Stimulated activated naive CD4-positive, alpha-beta T cell treated with Interleukin-2 at 50 U/mL for 16 hours (primary cell): ENCODE measurements around the gene FASN.

Experiments used
- DNase-seq: peaks from one replicate; lab custom pipeline; 2025; lab: John Stamatoyannopoulos, UW

FASN gene

DNA sequence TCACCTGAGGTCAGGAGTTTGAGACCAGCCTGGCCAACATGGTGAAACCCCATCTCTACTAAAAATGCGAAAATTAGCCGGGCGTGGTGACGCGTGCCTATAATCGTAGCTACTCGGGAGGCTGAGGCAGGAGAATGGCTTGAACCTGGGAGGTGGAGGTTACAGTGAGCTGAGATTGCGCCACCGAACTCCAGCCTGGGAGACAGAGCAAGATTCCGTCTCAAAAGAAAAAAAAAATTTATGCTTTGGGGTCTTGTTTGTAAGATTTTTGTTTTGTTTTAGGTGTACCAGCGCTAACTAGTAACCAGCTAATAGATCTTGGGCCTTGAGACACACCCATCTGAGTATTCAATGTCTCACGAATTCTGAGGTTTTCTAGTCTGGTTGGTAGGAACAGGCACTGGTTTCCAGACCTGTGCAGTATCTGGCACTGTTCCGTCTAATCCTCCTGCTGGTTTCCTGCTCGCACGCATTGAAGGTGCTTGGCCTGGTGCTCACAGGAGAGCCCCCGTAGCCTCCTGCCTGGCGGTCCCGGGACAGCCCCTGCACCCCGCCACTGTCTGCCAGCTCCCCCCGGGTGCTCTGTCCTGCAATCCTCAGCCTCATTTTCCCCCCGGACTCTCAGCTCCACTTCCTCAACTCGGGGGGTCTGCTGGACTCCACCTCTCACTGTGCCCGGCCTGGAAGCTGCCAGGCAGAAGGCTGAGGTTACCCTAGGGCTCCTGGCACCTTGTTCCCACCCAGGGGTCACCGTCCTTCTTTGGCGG is 21.8 kb downstream of the FASN start:
- no peak for DNase-seq

DNA sequence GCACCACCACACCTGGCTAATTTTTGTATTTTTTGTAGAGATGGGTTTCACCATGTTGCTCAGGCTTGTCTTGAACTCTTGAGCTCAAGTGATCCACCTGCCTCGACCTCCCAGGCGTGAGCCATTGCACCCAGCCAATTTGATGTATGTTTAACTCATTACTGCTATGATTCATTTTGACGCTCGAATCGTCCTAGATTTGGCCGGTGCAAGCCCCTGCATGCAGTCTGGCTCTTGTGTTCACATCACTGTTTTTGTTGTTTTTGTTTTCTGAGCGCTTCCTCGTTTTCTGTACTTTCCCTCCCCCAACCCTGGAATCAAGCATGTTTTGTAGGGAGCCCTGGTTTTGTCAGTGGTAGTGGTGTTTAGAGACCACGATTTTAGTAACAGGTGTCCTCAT is 24.6 kb downstream of the FASN start:
- no peak for DNase-seq

DNA sequence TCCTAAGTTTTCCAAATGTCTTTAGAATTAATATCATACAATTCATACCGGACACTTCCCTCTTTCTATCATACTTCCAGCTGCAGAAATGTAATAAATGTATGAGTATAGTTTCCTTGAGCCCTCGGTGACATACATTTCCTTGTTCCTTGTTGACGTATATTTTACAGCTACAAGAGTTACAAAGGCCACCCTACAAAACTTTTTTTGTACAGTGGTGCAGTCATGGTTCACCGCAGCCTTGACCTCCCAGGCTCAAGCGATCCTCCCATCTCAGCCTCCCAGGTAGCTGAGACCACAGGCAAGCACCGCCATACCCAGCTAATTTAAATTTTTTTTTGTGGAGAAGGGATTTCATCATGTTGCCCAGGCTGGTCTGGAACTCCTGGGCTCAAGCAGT is 25.2 kb downstream of the FASN start:
- no peak for DNase-seq

DNA sequence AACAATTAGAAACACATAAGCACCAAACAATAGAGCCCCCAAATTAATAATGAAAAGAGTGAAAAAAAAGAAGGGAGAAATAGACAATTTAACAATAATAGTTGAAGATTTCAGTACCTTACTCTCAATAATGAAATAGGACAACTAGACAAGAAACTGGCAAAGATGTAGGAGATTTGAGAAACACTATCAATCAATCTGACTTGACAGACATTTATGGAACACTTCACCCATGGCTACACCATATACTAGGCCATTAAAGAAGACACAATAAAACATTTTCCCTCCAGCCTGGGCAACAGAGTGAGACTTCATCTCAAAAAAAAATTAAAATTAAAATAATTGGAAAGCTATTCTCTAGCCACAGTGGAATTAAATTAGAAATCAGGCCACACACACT is 27.4 kb downstream of the FASN start:
- DNase-seq: no peak

DNA sequence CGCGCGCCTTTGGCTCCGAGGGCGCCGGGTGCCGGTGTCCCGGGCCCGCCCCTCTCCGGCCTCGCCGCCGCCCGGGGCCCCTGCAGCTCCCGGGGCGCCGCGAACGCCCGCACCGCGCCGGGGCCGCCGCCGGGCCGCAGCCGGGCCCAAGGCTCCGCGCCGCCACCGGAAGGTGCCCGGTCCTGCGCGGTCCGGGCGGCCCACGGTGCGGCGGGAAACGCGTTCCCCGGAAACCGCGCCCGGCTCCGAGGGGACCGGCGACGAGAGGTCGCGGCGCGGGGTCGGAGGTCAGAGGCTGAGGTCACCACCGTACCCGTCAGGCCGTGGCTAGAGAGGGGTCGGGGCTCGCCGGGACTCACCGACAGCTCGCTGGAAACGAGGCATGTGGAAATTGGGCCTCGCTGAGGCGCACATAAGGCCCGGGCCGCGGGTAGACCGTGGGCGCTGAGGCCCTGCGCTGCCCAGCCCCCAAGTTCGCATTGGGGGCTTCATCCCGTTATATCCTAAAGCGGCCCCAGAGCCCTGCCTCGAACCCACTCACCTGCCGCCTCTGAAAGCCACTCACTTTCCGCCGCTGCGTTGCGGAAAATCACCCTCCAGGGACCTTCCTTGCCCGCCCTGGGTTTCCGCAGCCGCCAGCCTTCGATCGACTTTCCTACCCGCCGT is 32.3 kb downstream of the FASN start, which contains the start of gene DUS1L:
TSS of gene DUS1L (minus strand) at position 167 of the 666 bp plus-strand sequence. CDS start 745 bp downstream, outside the sequence.
- peak; percentile 36 for DNase-seq

DNA sequence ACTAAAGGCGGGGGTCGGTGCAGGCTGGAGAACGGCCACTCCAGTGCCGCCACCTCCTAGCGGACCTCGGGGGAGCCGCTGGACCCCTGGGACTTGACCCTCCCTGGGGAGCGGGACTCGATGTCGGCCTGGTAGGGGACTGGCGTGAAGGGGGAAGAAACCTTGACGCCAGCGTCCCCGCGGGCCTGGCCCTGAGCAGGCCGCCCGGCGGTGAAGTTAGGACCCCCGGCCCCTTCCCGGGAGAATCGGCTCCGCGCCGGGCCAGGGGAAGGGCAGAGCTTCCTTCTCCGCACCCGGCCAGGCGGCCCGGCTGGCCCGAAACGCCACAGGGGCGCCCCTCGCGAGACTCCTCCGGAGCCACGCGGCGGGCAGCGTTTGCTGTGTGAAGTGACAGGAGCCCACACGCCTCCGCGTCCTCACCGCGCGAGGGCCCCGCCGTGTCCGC is 32.8 kb downstream of the FASN start:
- peak; percentile 36 for DNase-seq

DNA sequence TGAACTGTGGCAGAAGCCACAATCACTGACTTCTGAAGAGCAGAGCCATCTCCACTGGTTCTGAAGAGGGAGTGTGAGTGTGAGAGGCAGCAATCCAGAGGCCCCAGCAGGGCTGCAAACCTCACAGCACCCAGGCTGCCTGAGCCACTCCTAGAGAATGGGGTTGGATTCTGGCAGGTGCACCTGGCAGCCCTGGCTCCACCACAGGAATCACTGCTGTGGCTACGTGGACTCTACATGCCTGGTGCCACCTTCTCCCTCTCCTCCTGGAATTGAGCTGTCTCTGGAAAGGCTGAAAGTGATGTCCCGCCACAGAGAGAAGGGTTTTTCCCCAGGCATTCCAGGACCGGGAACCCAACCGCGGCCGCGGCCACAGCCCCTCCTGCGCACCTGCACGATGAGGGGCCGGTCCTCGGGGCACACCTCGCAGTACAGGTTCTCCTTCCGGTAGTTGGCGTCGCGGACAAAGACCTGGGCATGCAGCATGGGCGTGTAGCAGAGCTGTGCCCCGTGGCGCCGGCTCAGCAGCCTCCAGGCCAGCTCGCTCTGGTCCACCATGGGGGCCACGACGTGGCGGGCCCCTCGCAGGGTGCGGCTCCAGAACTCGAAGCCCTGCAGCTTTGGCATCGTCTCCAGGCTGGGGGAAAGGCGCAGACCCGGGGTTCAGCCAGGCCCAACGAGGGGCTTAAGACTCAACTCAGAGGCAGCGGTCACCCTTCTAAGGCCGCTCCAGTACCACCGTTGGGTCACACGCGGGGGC is 33.4 kb downstream of the FASN start:
- DNase-seq: no peak

DNA sequence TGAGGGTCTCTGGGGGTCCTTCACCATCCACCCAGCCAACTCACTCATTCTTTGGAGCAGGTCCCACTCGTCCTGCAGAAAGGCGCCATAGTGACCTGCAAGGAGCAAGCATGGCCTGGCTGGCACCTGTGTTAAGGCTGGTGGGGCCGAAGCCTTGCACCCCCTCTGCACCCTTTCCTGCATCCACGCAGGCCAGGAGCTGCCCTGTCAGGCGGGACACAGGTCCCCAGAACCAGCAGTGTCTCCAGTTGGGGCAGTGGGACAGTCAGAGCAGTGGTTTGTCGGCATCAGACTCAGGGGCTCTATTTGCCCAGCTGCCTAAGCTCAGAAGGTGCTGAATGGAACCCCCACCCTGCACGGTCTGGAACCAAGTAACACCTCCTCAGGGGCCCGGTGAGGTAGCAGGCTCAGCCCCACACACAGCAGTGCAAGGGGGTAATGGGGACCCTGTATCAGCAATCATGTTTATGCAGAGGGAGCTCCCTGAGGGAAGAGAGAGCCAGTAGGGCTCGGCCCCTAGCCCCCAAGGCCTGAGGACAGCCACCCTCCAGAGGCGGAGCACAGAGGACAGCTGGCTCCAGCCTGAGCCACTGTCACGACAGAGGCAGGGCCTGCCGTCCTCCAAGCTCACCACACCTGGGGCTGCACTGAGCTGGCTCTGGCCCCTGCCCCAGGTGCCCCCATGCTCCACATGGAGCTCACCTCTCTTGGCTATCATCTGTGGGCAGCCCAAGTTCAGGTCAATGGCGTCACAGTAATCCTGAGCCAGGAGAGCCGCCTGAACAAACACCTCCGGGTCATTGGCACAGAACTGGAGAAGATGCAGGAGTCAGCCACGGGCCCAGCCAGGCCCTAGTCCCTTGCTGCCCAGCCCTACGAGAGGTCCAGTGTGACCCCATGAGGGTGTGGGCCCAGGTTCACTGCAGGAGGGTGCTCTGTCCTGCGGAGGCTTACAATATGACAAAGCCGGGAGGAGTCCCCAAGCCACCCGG is 34.3 kb downstream of the FASN start:
- DNase-seq: no peak

DNA sequence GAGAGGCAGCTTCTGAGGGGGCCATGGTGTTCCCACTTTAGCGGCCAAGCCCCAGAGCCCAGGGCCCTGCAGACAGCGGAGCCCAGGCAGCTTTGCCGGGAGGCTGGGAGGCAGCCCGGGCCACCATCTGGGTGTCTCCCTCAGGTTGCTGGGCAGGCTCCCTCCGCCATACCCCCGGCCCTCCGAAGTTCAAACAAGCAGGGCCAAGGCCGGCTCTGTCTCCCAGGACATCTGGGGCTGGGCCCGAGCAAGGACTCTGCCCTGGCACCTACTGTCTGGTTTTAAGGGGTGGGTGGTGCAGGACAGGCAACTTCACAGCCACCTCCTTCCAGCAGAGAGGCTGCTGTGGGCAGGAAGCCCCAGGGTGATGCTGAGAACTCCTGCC is 35.1 kb downstream of the FASN start:
- DNase-seq: no peak

DNA sequence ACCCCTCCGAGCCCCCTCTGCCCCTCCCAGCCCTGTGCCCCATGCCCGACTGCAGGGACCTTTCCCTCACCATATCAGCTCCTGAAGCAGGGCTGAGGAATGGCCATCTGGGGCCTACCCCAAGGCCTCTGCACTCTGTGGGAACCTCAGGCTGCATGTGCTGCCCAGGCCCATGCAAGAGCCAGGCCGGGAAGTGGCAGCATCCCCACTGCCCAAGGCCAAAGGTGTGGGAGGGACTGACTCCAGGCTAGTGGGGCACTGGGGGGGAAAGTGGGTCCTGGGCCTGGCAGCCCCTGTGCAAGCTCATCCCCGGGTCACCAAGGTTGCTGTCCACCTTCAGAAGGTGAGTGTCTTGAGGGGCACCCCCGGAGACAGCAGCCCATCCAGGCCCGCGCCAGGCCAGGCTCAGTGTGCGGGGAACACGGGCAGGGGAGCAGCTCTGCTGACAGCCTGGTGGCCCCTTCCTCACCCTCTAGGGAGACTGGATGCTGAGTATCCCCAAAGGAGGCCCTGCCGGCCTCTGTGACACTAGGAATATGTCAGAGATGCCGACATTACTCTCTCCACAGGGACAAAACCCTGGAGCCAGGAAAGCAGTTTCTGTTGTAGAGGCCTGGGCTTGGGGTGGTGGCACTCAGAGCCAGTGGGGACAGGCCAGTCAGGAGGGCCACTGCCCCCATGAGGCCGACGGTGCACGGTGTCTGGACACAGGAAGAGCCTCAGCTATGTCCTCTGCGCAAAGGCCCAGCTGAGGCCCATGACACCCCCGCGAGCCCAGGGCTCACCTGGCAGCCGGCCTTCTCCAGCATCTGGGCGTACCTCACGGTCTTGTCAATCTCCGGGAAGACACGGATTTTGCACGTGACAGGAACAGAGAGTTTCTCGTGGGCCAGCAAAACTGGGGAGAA is 35.7 kb downstream of the FASN start:
- DNase-seq: no peak

DNA sequence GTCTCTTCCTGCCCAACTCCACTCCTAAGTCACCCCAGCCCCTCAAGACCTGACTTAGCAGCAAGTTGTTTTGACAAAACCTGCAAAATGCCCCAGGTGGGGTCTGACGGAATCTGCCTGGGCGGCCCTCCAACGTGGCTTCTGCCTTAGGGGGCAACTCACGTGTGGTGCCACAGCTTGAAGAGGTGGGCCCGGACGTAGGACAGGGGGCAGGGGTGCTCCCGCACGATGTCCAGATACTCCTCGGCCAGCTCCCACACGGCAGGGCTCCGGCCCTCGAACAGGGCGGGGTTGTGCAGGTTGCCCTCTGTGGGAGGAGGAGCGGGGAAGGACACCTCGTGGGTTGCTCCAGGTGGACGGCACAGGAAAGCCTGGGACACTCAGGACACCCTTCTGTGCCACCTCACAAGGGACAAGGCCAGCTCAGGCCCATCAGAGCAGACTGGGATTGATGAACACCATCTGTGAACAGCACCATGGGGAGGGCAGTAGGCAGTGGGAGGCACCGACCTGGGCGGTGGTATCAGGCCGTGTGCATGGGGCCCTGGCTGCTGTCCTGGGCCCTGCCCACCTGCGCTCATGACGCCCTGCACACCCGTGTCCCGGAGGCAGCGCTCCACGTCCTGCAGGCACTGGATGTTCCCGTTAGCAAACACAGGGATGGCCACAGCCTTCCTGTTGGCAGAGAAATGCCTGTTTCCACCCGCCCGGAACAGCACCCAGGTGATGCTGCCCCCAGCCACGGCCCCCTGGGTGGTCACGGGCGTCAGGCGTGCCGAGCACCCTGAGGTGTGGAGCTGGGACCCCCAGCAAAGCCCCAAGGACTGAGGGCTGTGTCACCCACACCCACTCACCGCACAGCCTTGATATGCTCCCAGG is 36.8 kb downstream of the FASN start:
- DNase-seq: no peak

DNA sequence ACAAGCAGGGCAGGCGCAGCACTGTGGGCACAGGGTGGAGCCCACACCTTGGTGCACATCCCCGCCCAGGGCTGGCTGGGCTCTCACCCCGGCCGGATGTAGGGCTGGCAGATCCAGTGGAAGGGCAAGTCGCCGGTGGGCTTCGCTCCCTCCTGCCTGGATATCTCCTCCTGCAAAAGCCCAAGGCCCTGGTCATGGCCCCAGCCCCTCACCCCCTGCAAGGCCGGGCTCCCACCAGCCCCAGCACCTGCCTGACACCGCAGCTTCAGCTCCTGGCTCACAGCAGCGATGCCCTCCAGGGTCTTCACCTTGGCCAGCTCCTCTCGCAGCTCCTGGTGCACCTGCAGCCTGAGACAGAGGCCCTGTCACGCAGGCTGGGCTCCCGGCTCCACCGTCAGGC is 37.4 kb downstream of the FASN start:
- DNase-seq: no peak

DNA sequence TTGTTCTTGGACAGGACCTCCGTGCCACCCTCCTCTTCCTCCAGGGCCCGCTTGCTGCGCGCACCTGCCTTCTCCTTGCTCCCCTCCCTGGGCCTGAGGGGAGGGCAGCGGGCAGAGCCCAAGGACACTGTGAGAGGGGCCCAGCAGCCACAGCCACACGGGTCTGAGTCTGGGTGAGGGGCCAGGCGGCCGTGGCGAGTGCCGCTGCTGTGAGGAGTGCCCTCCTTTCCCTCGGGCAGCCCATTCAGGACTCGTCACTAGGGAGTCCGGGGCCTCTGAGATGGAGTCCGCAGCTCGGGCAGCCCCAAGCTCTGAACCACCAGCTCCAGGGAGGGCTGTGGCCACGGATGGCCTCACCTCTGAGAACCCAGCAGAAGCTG is 38.0 kb downstream of the FASN start:
- no peak for DNase-seq

DNA sequence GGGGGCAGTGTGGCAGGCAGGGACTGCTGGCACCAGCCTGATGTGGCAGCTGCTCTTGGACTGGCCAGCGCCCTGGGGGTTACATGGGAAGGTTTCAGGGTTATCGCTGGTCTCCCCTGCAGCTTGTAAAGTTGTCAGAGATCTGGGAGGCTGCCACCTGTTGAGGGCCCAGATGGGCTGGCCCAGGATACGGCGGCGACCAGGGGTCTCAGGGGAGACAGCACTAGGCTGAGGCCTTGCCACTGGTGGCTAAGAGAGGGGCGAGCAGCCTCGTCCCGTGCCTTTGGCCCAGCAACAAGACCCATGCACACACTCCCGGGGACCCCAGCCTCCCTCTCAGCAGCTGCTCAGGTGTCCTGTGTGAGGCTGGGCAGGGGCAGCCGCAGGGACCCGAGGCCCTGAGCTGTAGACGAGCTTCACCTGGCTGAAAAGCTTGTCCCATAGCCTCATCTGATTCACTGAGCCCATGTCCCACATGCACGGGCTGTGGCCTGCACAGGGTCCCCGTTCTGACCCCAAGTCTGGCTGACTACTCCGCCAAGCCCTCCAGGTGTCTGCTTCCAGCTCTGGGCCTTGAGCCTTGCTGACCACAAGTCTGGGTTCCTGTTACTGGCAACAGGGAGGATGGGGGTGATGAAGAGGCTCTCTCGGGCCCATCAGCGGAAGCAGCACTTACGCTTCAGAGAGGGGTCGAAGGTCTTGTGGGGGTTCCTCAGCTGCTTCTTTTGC is 38.6 kb downstream of the FASN start:
- no peak for DNase-seq

DNA sequence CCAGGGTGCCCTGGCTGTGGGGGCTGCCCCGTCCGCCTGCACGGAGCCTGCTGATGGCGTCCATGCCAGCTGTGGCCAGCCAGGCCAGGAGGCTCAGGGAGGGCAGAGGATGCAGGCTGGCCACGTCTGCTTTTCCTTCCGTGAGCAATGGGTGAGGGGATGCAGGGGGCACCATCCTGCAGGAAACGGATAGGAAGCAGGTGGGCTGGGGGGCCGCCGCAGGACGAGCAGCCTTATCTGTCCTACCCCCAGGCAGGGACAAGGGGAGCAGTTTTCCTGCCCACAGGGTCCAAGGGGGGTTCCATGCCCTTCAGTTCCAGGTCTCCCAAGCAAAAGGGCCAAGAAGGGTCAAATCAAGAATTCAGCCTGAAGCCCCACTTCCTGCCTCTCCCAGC is 39.2 kb downstream of the FASN start:
- DNase-seq: no peak

DNA sequence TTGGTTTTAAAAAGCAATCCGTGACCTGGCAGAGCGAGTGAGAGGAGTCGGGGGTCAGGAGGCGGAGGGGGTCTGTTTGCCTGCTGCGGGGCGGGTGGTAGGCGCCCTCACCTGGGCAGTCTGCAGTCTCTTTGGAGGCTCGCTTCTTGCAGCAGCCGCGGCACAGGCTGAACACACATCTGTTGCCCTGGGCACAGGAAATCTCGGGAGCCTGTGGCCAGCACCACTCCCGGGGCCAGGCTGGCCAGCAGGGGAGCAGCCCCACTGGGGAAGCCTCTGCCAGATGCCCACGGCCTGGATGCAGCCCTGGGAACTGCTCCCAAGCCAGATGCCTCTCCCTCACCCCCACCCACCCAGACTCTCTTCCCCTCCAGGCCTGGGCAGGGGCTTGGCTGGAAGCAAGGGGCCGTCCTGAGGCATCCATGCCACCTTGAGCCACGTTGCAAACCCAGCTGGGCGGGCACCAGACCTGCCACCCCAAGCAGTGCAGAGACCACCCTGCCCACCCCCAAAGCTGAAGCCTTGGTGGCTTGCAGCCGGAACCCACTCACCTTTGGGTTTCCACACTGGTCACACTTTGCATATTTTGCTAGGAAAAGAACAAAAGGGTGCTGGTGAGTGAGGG is 39.7 kb downstream of the FASN start:
- no peak for DNase-seq

DNA sequence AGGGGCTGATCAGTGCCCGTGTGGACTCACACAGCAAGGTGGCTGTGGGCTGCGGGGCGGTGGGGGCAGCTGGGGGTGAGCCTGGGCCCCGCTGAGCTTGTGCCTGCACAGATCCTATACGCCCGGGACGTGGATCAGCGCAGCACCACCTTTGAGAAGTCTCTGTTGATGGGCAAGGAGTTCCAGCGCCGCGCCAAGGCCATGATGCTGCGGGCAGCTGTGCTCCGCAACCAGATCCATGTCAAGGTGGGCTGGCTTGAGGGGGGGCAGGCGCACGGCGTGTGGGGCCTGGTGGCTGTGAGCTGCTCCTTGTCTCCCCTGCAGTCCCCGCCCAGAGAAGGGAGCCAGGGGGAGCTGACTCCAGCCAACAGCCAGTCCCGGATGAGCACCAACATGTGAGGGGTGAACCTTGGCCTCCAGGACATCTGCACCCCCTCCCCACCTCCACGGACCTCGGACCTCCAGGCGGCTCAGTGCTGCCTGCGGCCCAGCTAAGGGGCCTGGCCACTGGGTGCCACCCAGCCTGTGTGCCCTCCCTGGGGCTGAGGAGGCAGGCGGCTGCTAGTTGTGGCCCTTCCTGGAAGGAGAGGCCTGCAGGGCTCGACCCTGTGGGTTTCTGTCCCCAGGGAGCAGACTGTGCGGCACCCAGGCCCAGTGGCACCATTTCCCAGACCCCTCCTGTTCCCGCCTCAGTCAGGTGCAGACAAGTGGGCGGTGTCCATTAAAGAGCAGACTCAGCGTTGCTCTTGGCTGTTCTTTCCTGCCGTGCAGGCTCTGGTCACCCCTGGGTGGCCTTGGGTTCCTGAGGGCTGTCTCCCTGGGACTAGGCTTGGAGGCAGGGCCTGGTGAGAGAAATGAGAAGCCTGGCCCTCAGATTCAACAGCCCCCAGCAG is 41.1 kb downstream of the FASN start:
- no peak for DNase-seq
